ACC112 (cell line): ENCODE results near the gene STX1A.

ENCODE experiments used
- H2AFZ ChIP-seq: fragments of 200-600 bp; sonication (generic); one replicate; pipeline ENCODE4 v1.6.0; 2017; ENCODE audit warnings: antibody characterized with exemption, low read length; ENCODE audit not compliant: unreplicated experiment
- H3K27ac ChIP-seq: fragments of 200-600 bp; sonication (generic); 2 replicates; pipeline ENCODE4 v1.5.1; 2014; ENCODE audit warnings: low read depth, mild to moderate bottlenecking, antibody characterized with exemption, low read length, moderate library complexity
- H3K27me3 ChIP-seq: fragments of 200-600 bp; sonication (generic); 2 replicates; pipeline ENCODE4 v1.6.1; 2014; ENCODE audit warnings: mild to moderate bottlenecking, antibody characterized with exemption, low read length, moderate library complexity, mixed read lengths; ENCODE audit not compliant: insufficient read depth
- H3K36me3 ChIP-seq: fragments of 200-600 bp; sonication (generic); 2 replicates; pipeline ENCODE4 v1.6.1; 2016; ENCODE audit warnings: mild to moderate bottlenecking, antibody characterized with exemption, low read length, moderate library complexity, mixed read lengths; ENCODE audit not compliant: insufficient read depth
- H3K4me1 ChIP-seq: fragments of 200-600 bp; sonication (generic); one replicate; pipeline ENCODE4 v1.6.1; 2016; ENCODE audit warnings: low read length, mixed read lengths; ENCODE audit not compliant: insufficient read depth, unreplicated experiment, control insufficient read depth
- H3K4me3 ChIP-seq: fragments of 200-600 bp; sonication (generic); 2 replicates; pipeline ENCODE4 v1.5.1; 2014; ENCODE audit warnings: mild to moderate bottlenecking, low read depth, low read length
- H3K79me2 ChIP-seq: fragments of 200-600 bp; sonication (generic); one replicate; pipeline ENCODE4 v1.6.0; 2016; ENCODE audit warnings: low read length; ENCODE audit not compliant: control insufficient read depth, unreplicated experiment, insufficient read depth

STX1A gene

GRCh38 chr7:73718905-73719805 is at the start of gene STX1A:
TSS of gene STX1A (minus strand) at chr7:73719669. CDS start at chr7:73719631, 38 bp downstream.
- Histone ChIP-seq H3K4me3 (peak within 1 kb of the TSS; percentile 97), H2AFZ (no peak within 1 kb of the TSS), H3K4me1 (peaks cover 43% of the 10 kb centered on the region), H3K36me3 (no peaks in the 10 kb centered on the region; the same call in 1 of the 2 replicates), H3K27me3 (no peaks in the 10 kb centered on the region), H3K27ac (peak within 1 kb of the TSS; percentile 97), H3K79me2 (peaks cover 45% of the 10 kb centered on the region)

GRCh38 chr7:73768641-73769480 is 49.4 kb upstream of the STX1A start:
- H3K4me3 ChIP-seq = no peak overlapping the region
- no peak overlapping the region for H3K27ac ChIP-seq
- no peaks in the 10 kb centered on the region for H3K79me2 ChIP-seq
- H3K36me3 ChIP-seq = no peaks in the 10 kb centered on the region
- H2AFZ ChIP-seq = no peak overlapping the region
- H3K27me3 ChIP-seq = peaks cover 34% of the 10 kb centered on the region
- peaks cover 3% of the 10 kb centered on the region for H3K4me1 ChIP-seq

- Histone ChIP-seq H2AFZ (no peak overlapping the region), H3K27ac (no peak overlapping the region), H3K27me3 (peaks cover 34% of the 10 kb centered on the region), H3K4me3 (no peak overlapping the region), H3K4me1 (peaks cover 3% of the 10 kb centered on the region), H3K79me2 (no peaks in the 10 kb centered on the region), H3K36me3 (no peaks in the 10 kb centered on the region)
Observed at GRCh38 chr7:73766556-73767229, 47.2 kb upstream of the STX1A start.

GRCh38 chr7:73762659-73762999 is 43.2 kb upstream of the STX1A start:
- H3K27ac ChIP-seq = no peak overlapping the region
- no peaks in the 10 kb centered on the region for H3K79me2 ChIP-seq
- no peaks in the 10 kb centered on the region for H3K36me3 ChIP-seq
- no peak overlapping the region for H2AFZ ChIP-seq
- no peaks in the 10 kb centered on the region for H3K27me3 ChIP-seq
- no peaks in the 10 kb centered on the region for H3K4me1 ChIP-seq
- H3K4me3 ChIP-seq = no peak overlapping the region

- Histone ChIP-seq H3K79me2 (no peaks in the 10 kb centered on the region), H2AFZ (no peak overlapping the region)
Observed at GRCh38 chr7:73761854-73762658, 42.6 kb upstream of the STX1A start.

GRCh38 chr7:73758581-73759138 is 39.2 kb upstream of the STX1A start:
- Histone ChIP-seq H3K27ac (no peak overlapping the region), H3K27me3 (no peaks in the 10 kb centered on the region), H3K79me2 (no peaks in the 10 kb centered on the region)

More at GRCh38 chr7:73761854-73762658, 42.6 kb upstream of the STX1A start:
- Histone ChIP-seq H3K27ac (no peak overlapping the region), H3K4me1 (no peaks in the 10 kb centered on the region), H3K36me3 (no peaks in the 10 kb centered on the region), H3K4me3 (no peak overlapping the region), H3K27me3 (no peaks in the 10 kb centered on the region)

GRCh38 chr7:73749931-73750776 is 30.7 kb upstream of the STX1A start:
- Histone ChIP-seq H2AFZ (no peak overlapping the region), H3K4me1 (no peaks in the 10 kb centered on the region), H3K4me3 (no peak overlapping the region), H3K27me3 (no peaks in the 10 kb centered on the region), H3K79me2 (no peaks in the 10 kb centered on the region), H3K27ac (no peak overlapping the region), H3K36me3 (no peaks in the 10 kb centered on the region)

More at GRCh38 chr7:73758581-73759138, 39.2 kb upstream of the STX1A start:
- no peak overlapping the region for H2AFZ ChIP-seq
- no peaks in the 10 kb centered on the region for H3K36me3 ChIP-seq
- no peaks in the 10 kb centered on the region for H3K4me1 ChIP-seq
- H3K4me3 ChIP-seq = no peak overlapping the region

GRCh38 chr7:73746378-73746777 is 26.9 kb upstream of the STX1A start:
- Histone ChIP-seq H2AFZ (no peak overlapping the region), H3K4me1 (no peaks in the 10 kb centered on the region), H3K4me3 (no peak overlapping the region), H3K79me2 (no peaks in the 10 kb centered on the region), H3K27ac (no peak overlapping the region), H3K36me3 (no peaks in the 10 kb centered on the region), H3K27me3 (no peaks in the 10 kb centered on the region)
